DOHH2 (cell line): ENCODE measurements around the gene UBR2.

Experiments used
- CTCF ChIP-seq: fragments of 200-600 bp; sonication (generic); IDR thresholded peaks from one replicate; pipeline ENCODE4 v1.5.1; 2014; ENCODE audit warnings: antibody characterized with exemption, mild to moderate bottlenecking, low read depth, low read length; ENCODE audit not compliant: poor library complexity, severe bottlenecking
- EZH2phosphoT487 ChIP-seq: fragments of 200-600 bp; sonication (generic); IDR thresholded peaks from 2 replicates; pipeline ENCODE4 v1.6.1; 2017; ENCODE audit warnings: borderline replicate concordance, mild to moderate bottlenecking, antibody characterized with exemption, low read length, moderate library complexity, mixed read lengths

GRCh38 chr6:42637681-42638080 is 73.9 kb downstream of the UBR2 start:
- TF ChIP-seq CTCF (no peak), EZH2phosphoT487 (no peak)
